Fibroblast of villous mesenchyme (primary cell): ENCODE measurements around the gene RPL10A. TPM values are rescaled to one million over a fixed set of nuclear protein-coding genes. Genes with fewer than 3 reads are reported as not detected.

Experiments used
- DNase-seq: peaks from one replicate; pipeline ENCODE4 v3.0.0-alpha.2; 2010; ENCODE audit warnings: low read depth
- H3K4me3 ChIP-seq: 2 replicates; pipeline ENCODE4 v1.5.1; 2011; ENCODE audit warnings: low read depth, mild to moderate bottlenecking, low read length
- total RNA-seq: library from RNA; depleted of rRNA; stranded (reverse); fragments of >200 nt; gene quantifications from 2 replicates; pipeline ENCODE4 v1.2.3, GENCODE V29; 2012
- TF ChIP-seq, protein P1 (sequence below): IDR thresholded peaks from 2 replicates; pipeline ENCODE4 v1.5.1; 2012; ENCODE audit warnings: low read depth, mild to moderate bottlenecking, low read length; ENCODE audit not compliant: insufficient read depth

RPL10A gene
- total RNA-seq, 1 donor, result 1,513 TPM

DNA sequence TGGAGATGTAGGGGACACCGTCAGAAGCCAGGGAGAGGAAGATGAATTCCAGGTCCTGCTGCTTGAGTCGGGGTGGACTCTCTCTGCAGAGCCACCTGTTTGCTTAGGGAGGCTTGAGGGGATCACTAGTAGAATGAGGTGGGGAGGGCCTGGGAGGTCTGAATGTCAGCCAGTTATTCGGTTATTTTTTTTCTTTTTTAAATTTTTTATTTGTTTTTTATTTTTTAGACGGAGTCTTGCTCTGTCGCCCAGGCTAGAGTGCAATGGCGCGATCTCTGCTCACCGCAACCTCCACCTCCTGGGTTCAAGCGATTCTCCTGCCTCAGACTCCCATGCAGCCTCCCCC, 20.3 kb downstream of the RPL10A start:
- H3K4me3 ChIP-seq, result no peak overlapping the region
- DNase-seq, result no peak
- TF ChIP-seq, protein P1, sequence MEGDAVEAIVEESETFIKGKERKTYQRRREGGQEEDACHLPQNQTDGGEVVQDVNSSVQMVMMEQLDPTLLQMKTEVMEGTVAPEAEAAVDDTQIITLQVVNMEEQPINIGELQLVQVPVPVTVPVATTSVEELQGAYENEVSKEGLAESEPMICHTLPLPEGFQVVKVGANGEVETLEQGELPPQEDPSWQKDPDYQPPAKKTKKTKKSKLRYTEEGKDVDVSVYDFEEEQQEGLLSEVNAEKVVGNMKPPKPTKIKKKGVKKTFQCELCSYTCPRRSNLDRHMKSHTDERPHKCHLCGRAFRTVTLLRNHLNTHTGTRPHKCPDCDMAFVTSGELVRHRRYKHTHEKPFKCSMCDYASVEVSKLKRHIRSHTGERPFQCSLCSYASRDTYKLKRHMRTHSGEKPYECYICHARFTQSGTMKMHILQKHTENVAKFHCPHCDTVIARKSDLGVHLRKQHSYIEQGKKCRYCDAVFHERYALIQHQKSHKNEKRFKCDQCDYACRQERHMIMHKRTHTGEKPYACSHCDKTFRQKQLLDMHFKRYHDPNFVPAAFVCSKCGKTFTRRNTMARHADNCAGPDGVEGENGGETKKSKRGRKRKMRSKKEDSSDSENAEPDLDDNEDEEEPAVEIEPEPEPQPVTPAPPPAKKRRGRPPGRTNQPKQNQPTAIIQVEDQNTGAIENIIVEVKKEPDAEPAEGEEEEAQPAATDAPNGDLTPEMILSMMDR, result no peak

DNA sequence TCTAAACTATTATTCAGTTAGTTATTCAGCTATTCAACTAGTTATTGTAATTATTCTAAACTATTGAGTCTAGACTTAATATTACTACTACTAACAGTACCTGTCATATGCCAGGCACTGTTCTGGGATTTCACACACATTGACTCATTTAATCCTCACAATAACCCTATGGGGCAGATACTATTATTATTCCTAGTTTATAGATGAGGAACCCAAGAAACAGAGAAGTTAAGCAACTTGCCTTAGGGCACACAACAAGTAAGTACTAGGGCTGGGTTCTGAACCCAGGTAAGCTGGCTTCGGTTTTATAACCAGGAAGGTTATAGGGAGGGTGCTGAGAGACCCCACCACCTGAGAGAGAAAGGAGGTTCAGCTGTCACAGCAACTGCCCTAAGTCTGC, 20.9 kb downstream of the RPL10A start:
- DNase-seq, result no peak
- H3K4me3 ChIP-seq, result no peak overlapping the region
- TF ChIP-seq, protein P1, result no peak

DNA sequence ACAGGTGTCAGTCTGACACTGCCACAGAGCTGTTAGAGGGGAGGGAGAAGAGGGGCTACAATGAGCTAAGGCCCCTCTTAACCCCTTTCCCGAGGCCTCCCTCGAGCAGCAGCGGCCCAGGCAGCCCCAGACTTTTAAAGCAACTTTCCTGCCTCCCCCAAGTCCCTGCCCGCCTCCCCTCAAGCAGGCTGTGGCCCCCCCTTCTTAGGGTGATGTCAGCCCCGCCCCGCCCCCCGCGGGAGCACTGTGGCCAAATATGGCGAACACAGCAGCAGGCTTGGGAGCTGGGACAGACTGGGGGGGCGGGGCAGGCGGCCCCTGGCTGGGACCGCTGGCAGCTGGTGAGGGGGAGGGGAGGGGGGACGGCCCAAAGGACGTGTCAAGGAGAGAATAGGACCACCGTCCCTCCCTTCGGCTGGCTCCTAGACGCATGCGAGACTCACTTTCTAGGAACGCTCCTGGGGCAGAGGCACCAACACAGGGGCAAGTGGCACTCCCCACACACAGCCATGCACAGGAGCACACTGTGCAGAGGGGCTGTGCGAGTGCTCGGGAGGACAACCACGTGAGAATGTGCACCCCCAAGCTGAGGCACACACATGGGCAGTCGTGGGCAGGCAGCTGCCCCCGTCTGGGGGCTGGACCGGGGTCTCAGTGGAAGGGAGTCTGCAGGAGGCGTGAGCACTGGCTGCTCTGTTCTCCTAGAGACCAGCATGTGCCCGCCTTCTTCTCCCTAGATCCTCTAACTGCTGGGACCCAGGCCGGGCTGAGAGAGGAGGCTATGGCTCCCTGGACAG, 22.0 kb downstream of the RPL10A start:
- H3K4me3 ChIP-seq, result peak overlapping the region; percentile 14
- DNase-seq, result peak; percentile 77
- TF ChIP-seq, protein P1, result no peak

DNA sequence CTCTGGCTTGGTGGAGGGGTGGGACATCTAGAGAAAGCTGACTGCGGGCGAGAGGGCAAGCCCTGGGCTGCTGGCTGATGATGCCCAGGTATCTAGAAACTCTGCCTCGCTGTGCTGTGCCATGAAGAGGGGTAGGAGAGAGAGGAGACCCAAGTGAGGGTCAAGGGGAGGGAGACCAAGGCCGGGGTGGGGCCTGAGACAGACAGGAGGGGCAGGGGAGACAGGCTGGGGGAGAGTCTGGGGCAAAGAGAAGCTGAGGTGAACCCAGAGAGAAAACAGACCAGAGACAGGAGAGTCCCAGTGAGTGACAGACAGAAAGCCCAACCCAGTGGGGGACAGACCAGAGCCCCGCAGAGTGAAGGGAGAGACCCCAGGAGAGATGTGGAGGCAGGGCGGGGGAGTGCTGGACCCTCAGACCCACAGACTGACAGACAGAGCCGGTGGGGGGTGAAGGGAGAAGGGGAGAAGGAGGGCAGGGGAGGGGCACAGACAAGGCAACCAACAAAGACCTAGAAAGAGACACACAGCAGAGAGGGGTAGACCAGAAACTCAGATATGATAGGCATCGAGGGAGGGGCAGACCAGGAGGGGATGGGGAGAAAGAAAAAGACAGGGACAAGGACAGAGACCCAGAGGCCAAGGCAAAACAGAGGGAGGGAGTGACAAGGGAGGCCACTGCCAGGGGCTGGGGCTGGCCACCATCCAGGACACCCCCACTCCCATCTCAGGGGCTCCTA, 22.8 kb downstream of the RPL10A start:
- TF ChIP-seq, protein P1, result no peak
- DNase-seq, result no peak
- H3K4me3 ChIP-seq, result no peak overlapping the region

DNA sequence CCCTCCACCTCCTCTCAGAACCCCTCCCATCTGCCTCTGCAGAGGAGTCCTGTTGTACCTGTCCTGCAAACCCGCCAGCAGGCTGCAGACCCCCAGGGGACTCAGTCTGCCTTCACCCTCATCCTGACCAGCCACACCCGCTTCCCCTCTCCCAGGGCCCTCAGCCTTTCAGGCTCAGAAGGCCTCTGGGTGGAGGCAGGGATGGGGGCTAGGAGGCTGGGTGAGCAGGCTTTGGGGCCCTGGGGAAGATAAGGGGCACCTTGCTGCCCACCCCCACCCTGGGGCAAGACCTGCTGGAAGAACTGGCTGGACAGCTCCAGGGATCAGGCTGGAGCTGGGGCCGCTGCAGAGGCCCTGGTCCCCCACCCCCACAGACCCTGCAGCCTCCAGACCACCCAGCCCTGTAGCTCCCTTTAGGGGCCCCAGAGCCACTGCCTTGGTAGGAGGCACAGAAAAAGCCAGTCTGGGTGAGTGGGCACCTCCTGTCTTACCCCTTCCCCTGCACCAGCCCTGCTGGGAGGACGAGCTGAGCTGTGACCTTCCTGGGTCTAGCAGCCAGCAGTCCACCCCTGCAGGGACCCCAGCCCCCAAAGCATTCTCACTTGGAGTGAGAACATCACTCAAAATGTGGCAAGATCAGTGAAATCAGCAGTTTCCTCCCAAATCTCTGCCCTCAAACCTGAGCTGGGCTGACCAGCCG, 23.5 kb downstream of the RPL10A start:
- TF ChIP-seq, protein P1, result no peak
- no peak overlapping the region for H3K4me3 ChIP-seq
- no peak for DNase-seq

DNA sequence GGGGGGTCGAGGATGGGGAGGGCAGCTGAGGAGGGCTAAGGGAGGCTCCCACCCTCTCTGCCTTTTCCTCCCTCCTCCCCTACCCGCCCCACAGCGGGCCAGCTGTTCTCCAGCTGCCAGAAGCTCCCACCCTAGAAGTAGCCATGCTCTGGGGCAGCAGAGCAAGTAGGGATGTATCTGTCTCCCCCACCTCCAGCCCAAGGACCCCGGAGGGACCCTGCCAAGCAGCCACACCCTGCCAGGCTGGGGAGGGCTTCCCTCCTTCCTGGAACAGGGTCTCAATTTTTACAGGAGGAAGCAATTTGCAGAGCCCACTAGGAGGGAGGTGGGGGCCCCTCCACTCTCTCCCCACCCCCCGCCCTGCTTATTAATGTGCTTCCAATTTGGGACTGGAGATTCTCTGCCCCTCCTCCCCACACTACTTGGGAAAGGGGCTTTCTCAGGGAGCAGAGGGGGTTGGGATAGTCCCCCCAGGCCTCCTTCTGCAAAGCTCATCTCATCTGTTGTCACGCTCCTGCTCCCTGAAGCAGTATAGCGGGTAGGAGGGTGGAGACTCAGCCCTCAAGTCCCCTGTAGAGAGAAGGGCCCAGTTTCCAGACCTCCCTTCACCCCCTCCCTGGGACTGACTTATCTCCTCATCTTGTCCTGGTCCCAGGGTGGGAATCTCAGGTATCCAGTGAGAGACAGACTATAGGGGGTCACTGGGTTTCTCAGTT, 24.2 kb downstream of the RPL10A start:
- peak; percentile 39 for DNase-seq
- TF ChIP-seq, protein P1, result no peak
- no peak overlapping the region for H3K4me3 ChIP-seq
